Kidney epithelial cell (primary cell): ENCODE results near the gene TBC1D2B. TPM values are rescaled to one million over a fixed set of nuclear protein-coding genes. Genes with fewer than 3 reads are reported as not detected.
"Not testable (repeated sequence)": the region's sequence is repeated elsewhere in the genome, so short reads cannot be mapped to it uniquely, and the experiment has no call there.

Experiments used
- DNase-seq: peaks from one replicate; pipeline ENCODE4 v3.0.0-alpha.2; 2010; ENCODE audit warnings: low read depth
- H3K27me3 ChIP-seq: 2 replicates; pipeline ENCODE4 v1.6.0; 2011; ENCODE audit warnings: low read length; ENCODE audit not compliant: control insufficient read depth, insufficient read depth
- H3K36me3 ChIP-seq: 2 replicates; pipeline ENCODE4 v1.5.1; 2011; ENCODE audit warnings: low read length; ENCODE audit not compliant: control insufficient read depth, insufficient read depth
- H3K4me3 ChIP-seq: 2 replicates; pipeline ENCODE4 v1.5.1; 2011; ENCODE audit warnings: low read depth, mild to moderate bottlenecking, control low read depth, low read length
- total RNA-seq: library from RNA; depleted of rRNA; stranded (reverse); fragments of >200 nt; gene quantifications from 2 replicates; pipeline ENCODE4 v1.2.3, GENCODE V29; 2015
- TF ChIP-seq, protein P1 (sequence below): IDR thresholded peaks from 2 replicates; pipeline ENCODE4 v1.5.1; 2011; ENCODE audit warnings: mild to moderate bottlenecking, moderate library complexity, low read length, control low read depth, inconsistent platforms; ENCODE audit not compliant: insufficient read depth, poor library complexity, severe bottlenecking

TBC1D2B gene
- total RNA-seq, 1 donor from 2014 or later: 29.0 TPM

DNA sequence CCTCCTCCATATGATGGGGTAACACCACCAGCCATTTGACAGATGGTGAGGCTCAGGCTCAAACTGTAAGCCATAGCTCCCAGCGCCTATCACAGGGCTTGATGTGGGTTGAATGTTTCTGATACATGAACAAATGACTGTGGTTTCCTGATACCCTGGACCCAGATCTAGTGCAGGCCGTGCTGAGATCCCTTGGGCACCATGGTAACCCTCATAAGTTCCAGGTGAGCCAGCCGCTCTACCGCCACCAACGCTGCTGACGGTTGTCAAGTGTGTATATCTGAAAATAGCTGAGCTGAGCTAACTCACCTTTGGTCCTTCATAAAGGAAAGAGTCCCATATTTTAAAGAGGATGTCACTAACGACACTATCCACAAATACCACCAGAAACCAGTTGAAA lies 74.5 kb downstream of the TBC1D2B start:
- TF ChIP-seq, protein P1, sequence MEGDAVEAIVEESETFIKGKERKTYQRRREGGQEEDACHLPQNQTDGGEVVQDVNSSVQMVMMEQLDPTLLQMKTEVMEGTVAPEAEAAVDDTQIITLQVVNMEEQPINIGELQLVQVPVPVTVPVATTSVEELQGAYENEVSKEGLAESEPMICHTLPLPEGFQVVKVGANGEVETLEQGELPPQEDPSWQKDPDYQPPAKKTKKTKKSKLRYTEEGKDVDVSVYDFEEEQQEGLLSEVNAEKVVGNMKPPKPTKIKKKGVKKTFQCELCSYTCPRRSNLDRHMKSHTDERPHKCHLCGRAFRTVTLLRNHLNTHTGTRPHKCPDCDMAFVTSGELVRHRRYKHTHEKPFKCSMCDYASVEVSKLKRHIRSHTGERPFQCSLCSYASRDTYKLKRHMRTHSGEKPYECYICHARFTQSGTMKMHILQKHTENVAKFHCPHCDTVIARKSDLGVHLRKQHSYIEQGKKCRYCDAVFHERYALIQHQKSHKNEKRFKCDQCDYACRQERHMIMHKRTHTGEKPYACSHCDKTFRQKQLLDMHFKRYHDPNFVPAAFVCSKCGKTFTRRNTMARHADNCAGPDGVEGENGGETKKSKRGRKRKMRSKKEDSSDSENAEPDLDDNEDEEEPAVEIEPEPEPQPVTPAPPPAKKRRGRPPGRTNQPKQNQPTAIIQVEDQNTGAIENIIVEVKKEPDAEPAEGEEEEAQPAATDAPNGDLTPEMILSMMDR: no peak
- Histone ChIP-seq H3K4me3 (no peak overlapping the region), H3K27me3 (no peaks in the 10 kb centered on the region), H3K36me3 (peaks cover 3% of the 10 kb centered on the region)
- no peak for DNase-seq

DNA sequence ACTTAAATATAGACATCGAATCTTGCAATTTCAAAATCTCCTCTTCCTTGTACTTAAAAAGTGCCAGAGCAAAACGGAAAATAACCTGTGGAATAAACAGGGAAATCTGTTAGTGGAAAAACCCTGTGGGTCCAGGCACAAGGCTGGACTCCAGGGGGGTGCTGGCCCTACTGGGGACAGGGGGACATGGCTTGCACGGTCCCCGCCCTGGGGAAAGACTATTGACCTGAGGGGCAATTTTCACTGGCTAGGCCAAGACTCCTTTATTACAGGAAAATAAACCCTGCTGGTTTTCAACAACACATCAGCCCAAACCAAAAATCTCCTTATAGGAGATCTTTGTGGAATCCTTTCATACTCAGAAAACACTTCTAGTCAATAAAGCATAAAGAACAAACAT lies 75.9 kb downstream of the TBC1D2B start:
- Histone ChIP-seq H3K36me3 (peaks cover 3% of the 10 kb centered on the region), H3K4me3 (no peak overlapping the region), H3K27me3 (no peaks in the 10 kb centered on the region)
- DNase-seq: no peak
- TF ChIP-seq, protein P1: no peak

DNA sequence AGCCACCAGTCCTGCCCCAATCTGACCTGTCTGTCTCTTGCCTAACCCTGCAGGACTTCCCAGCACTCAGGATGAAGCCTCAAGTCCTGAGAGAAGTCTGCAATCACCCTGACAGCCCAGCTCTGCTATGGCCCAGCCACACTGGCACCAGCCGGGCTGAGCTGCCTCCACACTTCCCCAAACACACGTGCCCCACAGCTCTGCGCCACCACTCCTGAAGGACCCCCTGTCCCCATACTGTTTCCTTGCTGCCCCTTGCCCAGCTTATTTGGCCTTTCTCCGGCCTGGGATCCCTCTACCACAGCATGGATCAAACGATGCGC lies 76.6 kb downstream of the TBC1D2B start:
- Histone ChIP-seq H3K4me3 (no peak overlapping the region), H3K27me3 (no peaks in the 10 kb centered on the region), H3K36me3 (peaks cover 3% of the 10 kb centered on the region)
- TF ChIP-seq, protein P1: no peak
- no peak for DNase-seq

DNA sequence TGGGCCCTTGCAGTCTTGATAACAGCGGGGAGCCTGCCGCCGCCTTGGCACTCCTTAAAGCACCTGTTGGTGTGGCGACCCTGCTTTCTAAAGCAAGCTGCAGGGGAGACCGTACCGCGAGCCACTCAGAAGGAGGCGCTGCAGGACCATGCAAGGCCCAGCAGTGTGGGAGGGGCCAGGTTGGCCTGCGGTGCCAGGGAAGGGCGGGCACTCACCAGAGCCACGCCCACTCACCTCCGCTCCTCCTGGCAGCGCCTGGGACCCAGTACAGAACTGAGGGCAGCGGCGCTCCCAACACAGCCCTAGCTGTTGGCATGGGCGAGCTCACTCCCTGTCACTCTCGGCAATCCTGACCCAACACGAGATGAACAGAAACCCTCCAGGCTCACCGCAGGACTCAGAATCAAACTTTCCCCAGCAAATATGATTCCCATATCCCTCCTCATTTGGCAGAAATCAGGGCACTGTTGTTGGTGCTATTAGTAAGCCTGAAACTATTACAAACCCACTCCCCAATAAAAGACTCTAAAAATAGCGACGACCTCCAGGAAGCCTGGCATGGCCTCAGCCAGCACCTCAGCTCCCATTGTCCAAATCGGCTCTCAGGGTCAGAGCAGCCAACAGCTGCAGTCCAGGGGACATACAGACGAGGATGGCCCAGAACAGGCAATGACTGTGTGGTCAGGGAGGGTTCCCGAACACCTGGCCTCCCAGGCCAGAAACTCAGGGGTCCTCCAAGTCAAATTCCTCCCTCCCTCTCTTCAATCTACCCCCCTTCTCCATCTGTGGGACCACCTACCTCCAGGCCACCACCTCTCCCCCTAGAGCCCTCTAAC lies 77.2 kb downstream of the TBC1D2B start:
- Histone ChIP-seq H3K4me3 (no peak overlapping the region), H3K27me3 (no peaks in the 10 kb centered on the region), H3K36me3 (peaks cover 3% of the 10 kb centered on the region)
- peak; percentile 45 for DNase-seq
- TF ChIP-seq, protein P1: peak; percentile 79

DNA sequence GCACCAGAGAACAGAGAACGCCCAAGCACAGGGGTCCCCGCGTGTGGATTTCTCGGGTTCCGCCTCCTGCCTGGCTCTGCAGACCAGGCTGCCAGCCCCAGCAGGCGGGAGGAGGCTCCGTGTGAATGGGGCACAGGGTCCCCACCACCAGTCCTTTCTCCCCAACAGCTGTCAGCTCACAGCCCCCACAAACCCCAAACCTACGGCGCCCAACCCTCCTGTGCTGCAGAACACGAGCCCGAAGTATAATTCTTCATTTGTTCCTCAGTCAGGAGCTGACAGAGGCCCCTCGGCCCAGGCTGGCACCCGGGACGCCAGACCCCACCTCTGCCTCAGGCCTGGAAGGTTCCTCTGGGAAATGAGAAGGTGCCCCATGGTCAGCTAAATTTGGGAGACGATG lies 78.0 kb downstream of the TBC1D2B start:
- H3K27me3 ChIP-seq: no peaks in the 10 kb centered on the region
- TF ChIP-seq, protein P1: no peak
- no peak overlapping the region for H3K4me3 ChIP-seq
- H3K36me3 ChIP-seq: peaks cover 3% of the 10 kb centered on the region
- no peak for DNase-seq

DNA sequence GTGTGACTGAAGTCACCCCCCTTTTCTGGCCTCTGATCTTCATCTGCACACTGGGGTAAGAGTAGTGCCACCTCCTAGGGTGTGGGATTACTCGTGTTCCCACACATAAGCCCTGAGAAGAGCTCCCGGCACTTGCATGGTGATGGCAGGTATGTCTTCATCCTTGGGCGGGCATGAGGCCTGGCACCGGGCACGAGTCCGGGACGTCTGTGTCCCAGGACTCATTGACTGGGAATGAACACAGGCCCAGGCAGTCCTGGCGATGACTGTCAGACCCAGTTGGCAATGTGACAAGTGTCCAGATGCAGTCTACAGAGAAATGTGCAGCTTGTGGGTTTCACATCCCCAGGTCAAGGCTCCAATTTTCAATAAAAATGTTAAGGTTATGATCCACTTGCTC lies 78.9 kb downstream of the TBC1D2B start:
- H3K4me3 ChIP-seq: no peak overlapping the region
- TF ChIP-seq, protein P1: no peak
- no peaks in the 10 kb centered on the region for H3K27me3 ChIP-seq
- H3K36me3 ChIP-seq: peaks cover 3% of the 10 kb centered on the region
- no peak for DNase-seq

DNA sequence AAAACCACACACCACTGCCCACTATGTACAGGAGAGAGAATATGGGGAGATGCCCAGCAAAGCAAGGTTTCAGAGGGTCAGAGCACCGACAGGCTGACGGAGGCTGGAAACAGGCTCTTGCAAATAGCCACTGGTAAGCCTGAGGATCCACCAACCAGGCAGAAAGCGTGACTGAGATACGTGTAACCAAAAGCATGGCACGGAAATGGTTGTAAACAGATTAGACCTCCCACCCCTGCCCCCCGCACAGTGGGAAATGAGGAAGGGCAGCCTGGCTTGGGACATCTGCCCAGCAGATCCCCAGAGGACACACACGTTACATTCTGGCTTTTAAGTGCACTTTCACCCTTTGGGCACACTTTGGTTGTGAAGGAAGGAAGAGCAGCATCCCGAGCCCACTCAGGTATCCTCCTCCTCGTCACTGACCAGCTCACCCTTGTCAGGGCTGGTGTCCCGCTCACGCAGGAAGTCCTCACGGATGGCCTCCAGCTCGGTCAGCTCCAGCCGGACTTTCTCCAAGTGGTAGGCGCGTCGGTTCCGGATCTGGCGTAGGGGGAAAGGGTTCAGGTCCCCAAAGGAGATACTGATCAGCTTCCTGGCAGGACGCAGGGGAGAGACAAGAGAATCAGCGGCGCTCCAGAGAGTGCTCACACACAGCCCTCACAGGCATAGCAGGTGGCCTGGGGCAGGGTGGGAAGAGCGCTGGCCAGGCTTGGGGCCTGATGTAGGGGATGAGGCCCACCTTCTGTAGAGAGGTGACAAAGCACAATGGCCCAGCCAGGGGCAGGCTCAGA lies 79.6 kb downstream of the TBC1D2B start:
- H3K4me3 ChIP-seq, DNase-seq, H3K27me3 ChIP-seq, H3K36me3 ChIP-seq: not testable (repeated sequence)

DNA sequence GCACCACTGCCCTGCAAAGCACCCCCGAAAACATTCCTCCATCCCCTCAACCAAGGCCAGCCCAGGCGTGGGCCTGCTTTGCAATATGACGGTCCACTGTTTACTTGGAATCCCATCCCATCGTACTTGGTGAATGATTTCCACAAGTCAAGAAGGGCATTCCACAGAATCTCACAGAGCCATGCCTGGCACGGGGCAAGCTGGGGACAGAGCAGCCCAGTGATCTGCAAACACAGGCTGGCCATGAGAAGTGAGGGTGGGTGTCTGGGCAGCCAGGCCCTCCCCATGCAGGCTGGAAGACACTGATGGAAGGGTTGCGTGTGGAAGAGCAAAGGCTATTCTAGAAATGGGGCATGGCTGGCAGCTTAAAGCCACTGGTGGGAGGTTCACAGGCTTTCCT lies 80.3 kb downstream of the TBC1D2B start:
- not testable (repeated sequence) for DNase-seq, H3K27me3 ChIP-seq, H3K4me3 ChIP-seq, H3K36me3 ChIP-seq
